Measurements from ENCODE around the gene COPS6. TPM values are rescaled to one million over a fixed set of nuclear protein-coding genes. Genes with fewer than 3 reads are reported as not detected.

Gene COPS6
- total RNA-seq, 2 donors from 2014 or later: 15.8 to 16.1 TPM

DNA sequence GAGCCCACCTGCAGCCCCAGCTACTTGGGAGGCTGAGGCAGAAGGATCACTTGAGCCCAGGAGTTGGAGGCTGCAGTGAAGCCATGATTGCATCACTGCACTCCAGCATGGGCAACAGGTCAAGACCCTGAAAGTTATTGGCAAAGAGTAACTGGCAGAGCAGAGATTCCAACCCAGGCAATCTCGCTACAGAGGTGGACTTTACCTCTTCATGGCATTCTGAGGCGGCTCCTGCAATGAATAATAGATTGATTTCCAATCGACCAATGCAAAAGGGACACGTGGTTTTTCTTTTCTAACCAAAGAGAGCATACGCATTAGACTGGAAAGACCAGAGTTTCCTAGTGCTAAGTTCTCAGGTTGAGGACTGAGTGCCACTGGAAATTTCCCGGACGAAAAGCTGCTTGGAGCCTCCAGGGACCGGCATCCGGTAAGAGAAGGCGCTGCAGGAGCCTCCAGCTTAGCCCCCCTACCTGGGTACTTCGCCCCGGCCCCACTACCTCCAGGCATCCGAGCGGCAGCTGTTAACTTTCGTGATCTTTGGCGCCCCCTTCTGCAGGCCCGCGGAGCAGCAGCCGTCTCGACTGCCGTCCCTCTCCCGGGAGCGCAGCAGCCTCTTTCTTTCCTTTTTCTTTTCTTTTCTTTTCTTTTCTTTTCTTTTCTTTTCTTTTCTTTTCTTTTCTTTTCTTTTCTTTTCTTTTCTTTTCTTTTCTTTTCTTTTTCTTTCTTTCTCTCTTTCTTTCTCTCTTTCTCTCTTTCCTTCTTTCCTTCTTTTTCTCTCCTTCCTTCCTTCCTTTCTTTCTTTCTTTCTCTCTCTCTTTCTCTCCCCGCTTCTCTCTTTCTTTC is 42.1 kb downstream of the COPS6 start:
- Histone ChIP-seq H3K9me3 (no peaks in the 10 kb centered on the region), H3K36me3 (replicated peaks in 1 of 2; ENCODE audit: insufficient read depth in 1 of 2, low read depth in 2 of 2) (no peaks in the 10 kb centered on the region), H3K4me1 (peaks cover 42% of the 10 kb centered on the region), H3K27ac (peak overlapping the region in 3 of 4 donors; percentile 56 to 87 (median 84)), H3K27me3 (no peaks in the 10 kb centered on the region), H3K4me3 (no peak overlapping the region)
- 3 to 5% methylated on average over 24 of the region's 24 CpGs for WGBS, 2 donors
- ATAC-seq (peak; percentile 57), DNase-seq (peak; percentile 84 to 92 (median 88))
- TF ChIP-seq POLR2A (IDR thresholded peaks at IDR 0.05): peak in 2 of 3 donors; percentile 30 to 56
- TF ChIP-seq, protein P1, sequence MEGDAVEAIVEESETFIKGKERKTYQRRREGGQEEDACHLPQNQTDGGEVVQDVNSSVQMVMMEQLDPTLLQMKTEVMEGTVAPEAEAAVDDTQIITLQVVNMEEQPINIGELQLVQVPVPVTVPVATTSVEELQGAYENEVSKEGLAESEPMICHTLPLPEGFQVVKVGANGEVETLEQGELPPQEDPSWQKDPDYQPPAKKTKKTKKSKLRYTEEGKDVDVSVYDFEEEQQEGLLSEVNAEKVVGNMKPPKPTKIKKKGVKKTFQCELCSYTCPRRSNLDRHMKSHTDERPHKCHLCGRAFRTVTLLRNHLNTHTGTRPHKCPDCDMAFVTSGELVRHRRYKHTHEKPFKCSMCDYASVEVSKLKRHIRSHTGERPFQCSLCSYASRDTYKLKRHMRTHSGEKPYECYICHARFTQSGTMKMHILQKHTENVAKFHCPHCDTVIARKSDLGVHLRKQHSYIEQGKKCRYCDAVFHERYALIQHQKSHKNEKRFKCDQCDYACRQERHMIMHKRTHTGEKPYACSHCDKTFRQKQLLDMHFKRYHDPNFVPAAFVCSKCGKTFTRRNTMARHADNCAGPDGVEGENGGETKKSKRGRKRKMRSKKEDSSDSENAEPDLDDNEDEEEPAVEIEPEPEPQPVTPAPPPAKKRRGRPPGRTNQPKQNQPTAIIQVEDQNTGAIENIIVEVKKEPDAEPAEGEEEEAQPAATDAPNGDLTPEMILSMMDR (IDR thresholded peaks at IDR 0.05): peak; percentile 78 to 98 (median 85)
- intact Hi-C loops (cut with DNase I): loop anchor here (10.0 kb wide), 2 partner anchors 84 to 204 kb away; partner anchors contain the start of gene PVRIG

DNA sequence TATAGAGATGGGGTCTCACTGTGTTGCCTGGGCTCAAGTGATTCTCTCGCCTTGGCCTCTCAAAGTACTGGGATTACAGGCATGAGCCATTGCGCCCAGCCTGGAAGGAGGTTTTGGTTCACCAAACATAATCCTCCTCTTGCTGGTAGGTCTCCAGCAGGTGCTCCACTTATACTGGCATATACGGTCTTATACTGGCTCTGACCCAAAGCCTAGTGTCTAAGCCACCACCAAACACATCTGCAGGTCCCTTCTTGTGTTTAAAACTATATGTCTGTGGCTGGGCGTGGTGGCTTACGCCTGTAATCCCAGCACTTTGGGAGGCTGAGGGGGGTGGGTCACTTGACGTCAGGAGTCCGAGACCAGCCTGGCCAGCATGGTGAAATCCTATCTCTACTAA is 43.4 kb downstream of the COPS6 start:
- intact Hi-C loops (cut with DNase I): loop anchor here (10.0 kb wide), 2 partner anchors 83 to 203 kb away; partner anchors contain the start of gene PVRIG
- Histone ChIP-seq H3K27me3 (no peaks in the 10 kb centered on the region), H3K4me3 (no peak overlapping the region), H3K4me1 (peaks cover 36% of the 10 kb centered on the region), H3K9me3 (no peaks in the 10 kb centered on the region), H3K36me3 (replicated peaks in 1 of 2; ENCODE audit: insufficient read depth in 1 of 2, low read depth in 2 of 2) (no peaks in the 10 kb centered on the region), H3K27ac (no peak overlapping the region)
- no peak for TF ChIP-seq POLR2A (IDR thresholded peaks at IDR 0.05)
- TF ChIP-seq, protein P1 (IDR thresholded peaks at IDR 0.05): no peak
- WGBS, 2 donors: 52 to 60% methylated on average over 3 to 7 of the region's 7 CpGs
- DNase-seq: no peak
- no peak for ATAC-seq

DNA sequence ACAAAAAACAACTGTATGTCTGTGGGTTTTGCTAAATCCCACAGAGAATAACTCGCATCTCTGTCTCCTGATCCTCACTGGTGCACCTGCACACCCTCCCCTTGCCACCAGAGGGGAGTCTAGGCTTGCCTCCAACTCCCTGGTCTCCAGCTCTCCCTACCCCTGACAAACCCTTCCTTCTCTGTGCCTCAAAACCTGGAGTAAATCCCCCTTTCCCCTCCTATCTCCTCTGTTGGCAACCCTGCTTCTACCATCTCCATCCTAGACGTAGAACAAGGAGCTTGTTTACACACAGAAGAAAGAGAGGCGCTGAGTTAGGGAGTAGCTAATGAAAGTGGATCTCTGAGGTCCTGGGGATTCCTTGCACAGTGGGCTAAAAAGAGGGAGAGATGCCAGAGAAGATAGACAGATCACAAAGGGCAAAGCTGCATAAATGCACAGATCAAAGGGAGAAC is 44.0 kb downstream of the COPS6 start:
- WGBS, 2 donors: 20 to 22% methylated on average over 3 of the region's 3 CpGs
- peak; percentile 68 to 78 (median 72) for DNase-seq
- no peaks in the 10 kb centered on the region for H3K27me3 ChIP-seq
- intact Hi-C loops (cut with DNase I): loop anchor here (10.0 kb wide), 2 partner anchors 82 to 202 kb away; partner anchors contain the start of gene PVRIG
- ATAC-seq: peak; percentile 73
- no peak overlapping the region for H3K4me3 ChIP-seq
- H3K27ac ChIP-seq: no peak overlapping the region
- H3K9me3 ChIP-seq: no peaks in the 10 kb centered on the region
- TF ChIP-seq, protein P1 (IDR thresholded peaks at IDR 0.05): peak; percentile 71 to 98 (median 80)
- no peak for TF ChIP-seq POLR2A (IDR thresholded peaks at IDR 0.05)
- peaks cover 34% of the 10 kb centered on the region for H3K4me1 ChIP-seq
- H3K36me3 ChIP-seq (replicated peaks in 1 of 2; ENCODE audit: insufficient read depth in 1 of 2, low read depth in 2 of 2): no peaks in the 10 kb centered on the region

DNA sequence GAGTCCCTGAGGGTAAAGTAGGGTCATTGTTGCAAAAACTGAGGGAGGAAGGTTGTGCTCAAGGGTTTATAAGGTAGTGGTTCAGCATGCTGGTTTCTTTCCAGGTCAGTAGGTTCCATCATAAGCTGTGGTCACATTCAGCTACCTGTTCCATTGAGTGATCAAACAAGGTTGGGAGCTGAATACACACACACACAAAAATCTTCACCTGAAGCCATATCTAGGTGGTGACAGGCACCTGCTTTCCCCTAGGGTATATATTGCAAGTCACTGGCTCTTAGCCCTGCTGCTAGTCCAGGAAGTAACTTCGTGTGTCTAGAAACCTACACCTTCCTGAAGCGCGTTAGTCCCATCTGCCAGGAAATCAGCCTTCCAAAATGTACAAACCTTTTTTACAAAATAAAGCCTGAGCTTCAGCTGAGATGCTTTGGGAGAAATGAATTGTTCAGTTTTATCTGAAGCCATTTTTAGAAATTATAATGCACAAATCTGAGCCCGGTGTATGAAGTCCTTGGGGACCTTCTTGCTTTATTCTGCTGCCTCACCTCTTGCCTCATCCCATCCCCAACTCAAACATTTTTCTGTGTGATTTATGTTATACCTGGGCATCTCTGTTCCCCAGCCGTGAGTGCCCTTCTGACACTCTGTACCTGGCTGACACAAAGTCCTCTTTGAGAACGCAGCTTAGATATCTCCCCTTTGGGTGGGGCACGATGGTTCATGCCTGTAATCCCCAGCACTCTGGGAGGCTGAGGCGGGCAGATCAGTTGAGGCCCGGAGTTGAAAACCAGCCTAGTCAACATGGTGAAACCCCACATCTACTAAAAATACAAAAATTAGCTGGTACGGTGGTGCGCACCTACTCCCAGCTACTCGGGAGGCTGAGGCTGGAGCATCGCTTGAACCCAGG is 49.3 kb downstream of the COPS6 start:
- intact Hi-C loops (cut with DNase I): loop anchor here (10.0 kb wide), 2 partner anchors 77 to 197 kb away; partner anchors contain the start of gene PVRIG
- ATAC-seq (no peak), DNase-seq (no peak)
- Histone ChIP-seq H3K27ac (no peak overlapping the region), H3K4me1 (peaks cover 5% of the 10 kb centered on the region), H3K9me3 (no peaks in the 10 kb centered on the region), H3K4me3 (no peak overlapping the region), H3K36me3 (replicated peaks in 1 of 2; ENCODE audit: insufficient read depth in 1 of 2, low read depth in 2 of 2) (no peaks in the 10 kb centered on the region), H3K27me3 (no peaks in the 10 kb centered on the region)
- TF ChIP-seq, protein P1 (IDR thresholded peaks at IDR 0.05): no peak
- no peak for TF ChIP-seq POLR2A (IDR thresholded peaks at IDR 0.05)
- WGBS, 2 donors: 78 to 86% methylated on average over 12 to 13 of the region's 13 CpGs
